ENCODE results near the gene RECQL5.
"Not testable (repeated sequence)": the region's sequence is repeated elsewhere in the genome, so short reads cannot be mapped to it uniquely, and the experiment has no call there.

RECQL5 gene

DNA sequence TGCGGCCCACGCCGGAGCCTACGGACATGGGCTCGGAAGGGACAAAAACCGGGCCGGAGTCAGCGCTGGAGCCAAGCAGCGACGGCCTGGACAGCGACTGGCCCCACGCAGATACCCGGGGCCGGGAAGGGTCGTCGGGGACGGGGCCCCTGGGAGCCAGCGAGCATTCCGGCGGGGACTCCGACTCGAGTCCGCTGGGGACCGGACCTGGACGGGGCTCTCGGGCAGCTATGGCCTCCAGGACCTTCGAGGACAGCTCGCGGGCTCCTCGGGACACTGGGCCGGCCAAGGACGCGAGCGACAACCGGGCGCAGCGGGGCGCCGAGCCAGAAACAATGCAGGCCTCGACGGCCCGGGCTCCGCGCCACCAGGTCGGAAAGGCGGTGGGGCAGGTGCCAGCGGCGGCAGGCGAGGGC, 78.3 kb downstream of the RECQL5 start:
- H3K4me3 ChIP-seq (ENCODE audit: insufficient read length, low read depth), result peak overlapping the region; percentile 55
- TF ChIP-seq SUZ12 (IDR thresholded peaks at IDR 0.05; ENCODE audit: extremely low read depth, insufficient read depth, insufficient read length), result no peak
- TF ChIP-seq ZNF274 (IDR thresholded peaks at IDR 0.05; ENCODE audit: low read depth, low read length), result no peak
- no peak for TF ChIP-seq YY1 (IDR thresholded peaks at IDR 0.05; ENCODE audit: insufficient read depth, insufficient read length)
- peaks cover 25% of the 10 kb centered on the region for H3K9me3 ChIP-seq (ENCODE audit: insufficient read depth, low read length)
- DNase-seq (ENCODE audit: low read depth, low spot score), result no peak
- peaks cover 4% of the 10 kb centered on the region for H3K4me1 ChIP-seq (ENCODE audit: insufficient read depth, insufficient read length)
- peaks cover 3% of the 10 kb centered on the region for H3K27me3 ChIP-seq (ENCODE audit: insufficient read depth, insufficient read length)
- H3K36me3 ChIP-seq (ENCODE audit: insufficient read depth, insufficient read length, low read length), result no peaks in the 10 kb centered on the region
- H3K9ac ChIP-seq (ENCODE audit: insufficient read length, low read depth), result peak overlapping the region; percentile 83

DNA sequence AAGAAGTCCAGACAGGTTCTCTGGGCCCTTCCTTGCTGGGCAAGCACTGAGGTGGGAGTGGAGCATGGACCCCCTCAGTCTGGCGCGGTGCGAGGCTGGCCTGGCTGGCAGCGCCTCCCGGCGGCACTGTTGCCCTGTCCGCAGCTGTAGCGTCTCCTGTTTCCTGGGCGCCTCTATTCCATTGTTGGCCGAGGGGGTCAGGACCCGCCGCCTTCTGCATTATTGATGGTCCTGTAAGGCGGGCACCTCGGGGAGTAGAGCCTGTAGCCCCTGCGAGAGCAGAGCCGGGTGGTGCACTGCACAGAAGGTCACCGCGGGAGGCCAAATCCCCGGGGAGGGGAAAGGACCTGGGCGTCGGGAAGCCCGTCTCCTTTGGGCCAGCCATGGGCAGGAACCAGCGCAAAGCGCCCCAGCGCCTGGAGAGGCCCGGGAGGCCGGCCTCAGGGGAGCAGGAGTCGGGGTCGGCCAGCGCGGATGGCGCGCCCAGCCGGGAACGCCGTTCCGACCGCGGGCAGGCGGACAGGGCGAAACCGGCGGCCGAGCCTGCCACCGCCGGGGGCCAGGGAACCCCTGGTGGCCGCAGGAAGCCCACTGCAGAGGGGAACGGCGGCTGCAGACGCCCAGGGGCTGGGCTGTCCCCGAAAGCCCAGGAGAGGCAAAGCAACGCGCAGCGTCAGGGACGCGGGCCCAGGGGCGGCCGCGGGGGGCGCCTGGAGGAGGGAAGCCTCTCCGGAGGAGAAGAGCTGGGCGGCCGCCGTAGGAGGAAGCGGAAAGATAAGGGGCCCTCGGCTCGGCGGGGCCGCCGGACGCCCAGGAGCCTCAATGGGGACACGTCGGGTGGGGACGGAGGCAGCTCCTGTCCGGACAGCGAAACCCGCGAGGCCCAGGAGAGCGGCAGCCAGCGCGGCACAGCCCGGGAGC, 79.0 kb downstream of the RECQL5 start, which contains the start of gene MYO15B:
TSS of gene MYO15B (plus strand) at position 126 of the 921 bp plus-strand sequence. CDS start at position 384, 258 bp downstream.
- no peaks in the 10 kb centered on the region for H3K36me3 ChIP-seq (ENCODE audit: insufficient read depth, insufficient read length, low read length)
- TF ChIP-seq YY1 (IDR thresholded peaks at IDR 0.05; ENCODE audit: insufficient read depth, insufficient read length) (no peak), SUZ12 (IDR thresholded peaks at IDR 0.05; ENCODE audit: extremely low read depth, insufficient read depth, insufficient read length) (no peak)
- peaks cover 25% of the 10 kb centered on the region for H3K9me3 ChIP-seq (ENCODE audit: insufficient read depth, low read length)
- DNase-seq (ENCODE audit: low read depth, low spot score), result no peak
- peaks cover 3% of the 10 kb centered on the region for H3K27me3 ChIP-seq (ENCODE audit: insufficient read depth, insufficient read length)
- peaks cover 4% of the 10 kb centered on the region for H3K4me1 ChIP-seq (ENCODE audit: insufficient read depth, insufficient read length)
- peak within 1 kb of the TSS; percentile 55 for H3K4me3 ChIP-seq (ENCODE audit: insufficient read length, low read depth)
- peak within 1 kb of the TSS; percentile 83 for H3K9ac ChIP-seq (ENCODE audit: insufficient read length, low read depth)

DNA sequence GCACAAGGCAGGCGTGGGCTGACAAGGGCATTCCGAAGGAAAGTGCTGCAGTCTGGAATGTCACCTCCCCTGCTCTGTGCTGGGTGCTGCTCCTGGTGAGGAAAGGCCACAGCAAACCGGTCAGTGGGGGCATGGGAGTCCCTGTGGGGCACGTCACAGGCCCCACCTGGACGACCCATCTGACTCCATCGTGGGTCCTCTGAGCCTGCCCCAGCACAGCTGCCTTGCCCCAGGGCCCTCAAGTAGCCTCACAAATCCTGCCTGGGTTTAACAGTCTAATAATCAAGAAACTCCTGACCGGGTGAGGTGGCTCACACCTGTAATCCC, 82.1 kb downstream of the RECQL5 start:
- Histone ChIP-seq H3K4me3 (ENCODE audit: insufficient read length, low read depth) (no peak overlapping the region), H3K36me3 (ENCODE audit: insufficient read depth, insufficient read length, low read length) (no peaks in the 10 kb centered on the region), H3K27me3 (ENCODE audit: insufficient read depth, insufficient read length) (peaks cover 3% of the 10 kb centered on the region), H3K9ac (ENCODE audit: insufficient read length, low read depth) (no peak overlapping the region), H3K9me3 (ENCODE audit: insufficient read depth, low read length) (peaks cover 31% of the 10 kb centered on the region), H3K4me1 (ENCODE audit: insufficient read depth, insufficient read length) (peaks cover 5% of the 10 kb centered on the region)
- DNase-seq (ENCODE audit: low read depth, low spot score), result no peak
- no peak for TF ChIP-seq ZNF274 (IDR thresholded peaks at IDR 0.05; ENCODE audit: low read depth, low read length)
- no peak for TF ChIP-seq SUZ12 (IDR thresholded peaks at IDR 0.05; ENCODE audit: extremely low read depth, insufficient read depth, insufficient read length)
- TF ChIP-seq YY1 (IDR thresholded peaks at IDR 0.05; ENCODE audit: insufficient read depth, insufficient read length), result no peak

DNA sequence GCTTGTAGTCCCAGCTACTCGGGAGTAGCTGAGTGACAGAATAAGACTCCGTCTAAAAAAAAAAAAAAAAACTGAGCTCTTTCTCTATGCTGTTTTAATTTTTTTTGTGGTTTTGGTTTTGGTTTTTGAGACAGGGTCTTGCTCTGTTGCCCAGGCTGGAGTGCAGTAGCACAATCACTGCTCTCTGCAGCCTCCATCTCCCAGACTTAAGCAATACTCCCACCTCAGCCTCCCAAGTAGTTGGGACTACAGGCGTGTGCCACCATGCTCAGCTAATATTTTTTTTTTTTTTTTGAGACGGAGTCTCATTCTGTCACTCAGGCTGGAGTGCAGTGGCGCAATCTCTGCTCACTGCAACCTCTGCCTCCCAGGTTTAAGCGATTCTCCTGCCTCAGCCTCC, 83.8 kb downstream of the RECQL5 start:
- not testable (repeated sequence) for H3K4me1 ChIP-seq (ENCODE audit: insufficient read depth, insufficient read length); H3K27me3 ChIP-seq (ENCODE audit: insufficient read depth, insufficient read length); H3K9ac ChIP-seq (ENCODE audit: insufficient read length, low read depth); DNase-seq (ENCODE audit: low read depth, low spot score); H3K36me3 ChIP-seq (ENCODE audit: insufficient read depth, insufficient read length, low read length); H3K4me3 ChIP-seq (ENCODE audit: insufficient read length, low read depth)
- peaks cover 27% of the 10 kb centered on the region for H3K9me3 ChIP-seq (ENCODE audit: insufficient read depth, low read length)

DNA sequence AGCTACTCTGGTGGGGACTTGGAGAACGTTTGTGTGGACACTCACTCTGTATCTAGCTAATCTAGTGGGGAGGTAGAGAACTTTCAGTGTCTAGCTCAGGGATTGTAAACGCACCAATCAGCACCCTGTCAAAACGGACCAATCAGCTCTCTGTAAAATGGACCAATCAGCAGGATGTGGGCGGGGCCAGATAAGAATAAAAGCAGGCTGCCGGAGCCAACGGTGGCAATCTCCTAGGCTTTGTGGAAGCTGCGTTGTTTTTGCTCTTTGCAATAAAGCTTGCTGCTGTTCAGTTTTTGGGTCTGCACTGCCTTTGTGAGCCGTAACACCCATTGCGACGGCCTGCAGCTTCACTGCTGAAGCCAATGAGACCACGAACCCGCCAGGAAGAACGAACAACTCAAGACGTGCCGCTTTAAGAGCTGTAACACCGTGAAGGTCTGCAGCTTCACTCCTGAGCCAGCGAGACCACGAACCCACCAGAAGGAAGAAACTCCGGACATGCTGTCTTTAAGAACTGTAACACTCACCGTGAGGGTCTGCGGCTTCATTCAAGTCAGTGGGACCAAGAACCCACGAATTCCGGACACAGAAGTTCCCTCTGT, 85.7 kb downstream of the RECQL5 start:
- H3K27me3 ChIP-seq (ENCODE audit: insufficient read depth, insufficient read length); H3K36me3 ChIP-seq (ENCODE audit: insufficient read depth, insufficient read length, low read length); H3K4me3 ChIP-seq (ENCODE audit: insufficient read length, low read depth); H3K9ac ChIP-seq (ENCODE audit: insufficient read length, low read depth); DNase-seq (ENCODE audit: low read depth, low spot score); H3K4me1 ChIP-seq (ENCODE audit: insufficient read depth, insufficient read length): not testable (repeated sequence)
- H3K9me3 ChIP-seq (ENCODE audit: insufficient read depth, low read length), result peaks cover 18% of the 10 kb centered on the region

All from NT2/D1 (cell line).